GM23338 (cell line): ENCODE measurements around the gene CNGB1. TPM values are rescaled to one million over a fixed set of nuclear protein-coding genes. Genes with fewer than 3 reads are reported as not detected.

ENCODE experiments used
- NANOG ChIP-seq: IDR thresholded peaks from 2 replicates; pipeline ENCODE4 v1.6.1; 2016; ENCODE audit warnings: antibody characterized with exemption, borderline replicate concordance
- POLR2AphosphoS5 ChIP-seq: IDR thresholded peaks from 2 replicates; pipeline ENCODE4 v1.6.1; 2016; ENCODE audit warnings: antibody characterized with exemption, low read depth
- STAT1 ChIP-seq: IDR thresholded peaks from one replicate; pipeline ENCODE4 v1.6.1; 2016; ENCODE audit warnings: antibody characterized with exemption; ENCODE audit not compliant: unreplicated experiment
- ZNF114 ChIP-seq: fragments of 250-450 bp; sonication (Bioruptor Pico); IDR thresholded peaks from 2 replicates; pipeline ENCODE4 v1.5.0; 2020; ENCODE audit warnings: mild to moderate bottlenecking, moderate library complexity
- ZNF462 ChIP-seq: fragments of 250-450 bp; sonication (Bioruptor Pico); IDR thresholded peaks from 2 replicates; pipeline ENCODE4 v1.5.0; 2020; ENCODE audit warnings: mild to moderate bottlenecking, moderate library complexity
- polyA plus RNA-seq: library from polyadenylated mRNA; unstranded; fragments of >200 nt; fragmentation: Nextera tagmentation; extraction: Ambion mirVana; gene quantifications from 2 replicates; pipeline ENCODE4 v1.2.1, GENCODE V29; 2016
- total RNA-seq: library from RNA; depleted of rRNA; stranded (reverse); fragments of >200 nt; shearing (Covaris generic); gene quantifications from 2 replicates; pipeline ENCODE4 v1.2.3, GENCODE V29; 2014; rRNA removed
- TF ChIP-seq, protein P1 (sequence below): IDR thresholded peaks from 2 replicates; pipeline ENCODE4 v1.6.1; 2016; ENCODE audit warnings: antibody characterized with exemption

The CNGB1 gene
- total and polyA plus RNA-seq, 2 experiments from 2014 or later = not detected

DNA sequence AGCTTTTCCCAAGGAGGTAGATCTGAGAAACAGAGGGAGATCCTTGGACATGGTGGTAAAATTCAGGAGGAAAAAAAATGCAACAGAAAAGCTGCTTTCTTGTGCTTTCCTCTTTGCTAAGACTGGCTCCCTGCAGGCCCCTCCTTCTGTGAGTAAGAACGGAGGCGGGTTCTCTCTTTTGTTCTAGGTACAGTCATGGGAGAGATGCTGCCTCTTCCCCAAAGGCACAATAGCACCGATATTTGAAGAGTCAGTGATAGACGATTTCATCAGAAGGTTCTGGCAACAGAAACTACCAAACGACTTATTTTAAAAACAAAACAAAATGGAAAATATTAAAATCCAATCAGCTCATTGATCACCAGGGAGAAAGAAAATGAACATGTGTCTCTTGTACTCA is 136.0 kb downstream of the CNGB1 start (continued):
- TF ChIP-seq ZNF462 (no peak), NANOG (no peak), POLR2AphosphoS5 (no peak), ZNF114 (CRISPR knock-in tag) (no peak), STAT1 (no peak)
- TF ChIP-seq, protein P1, sequence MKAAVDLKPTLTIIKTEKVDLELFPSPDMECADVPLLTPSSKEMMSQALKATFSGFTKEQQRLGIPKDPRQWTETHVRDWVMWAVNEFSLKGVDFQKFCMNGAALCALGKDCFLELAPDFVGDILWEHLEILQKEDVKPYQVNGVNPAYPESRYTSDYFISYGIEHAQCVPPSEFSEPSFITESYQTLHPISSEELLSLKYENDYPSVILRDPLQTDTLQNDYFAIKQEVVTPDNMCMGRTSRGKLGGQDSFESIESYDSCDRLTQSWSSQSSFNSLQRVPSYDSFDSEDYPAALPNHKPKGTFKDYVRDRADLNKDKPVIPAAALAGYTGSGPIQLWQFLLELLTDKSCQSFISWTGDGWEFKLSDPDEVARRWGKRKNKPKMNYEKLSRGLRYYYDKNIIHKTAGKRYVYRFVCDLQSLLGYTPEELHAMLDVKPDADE = no peak

Other genes starting within 250 kb of the CNGB1 start
- gene KATNB1, start 235.4 kb downstream of the CNGB1 start, total RNA-seq = 65.9 and 68.6 TPM in 2 replicates
- gene KATNB1, start 235.4 kb downstream of the CNGB1 start, polyA plus RNA-seq = 28.3 and 31.4 TPM in 2 replicates
- gene KIFC3, start 168.6 kb downstream of the CNGB1 start, total RNA-seq = 11.5 and 12.5 TPM in 2 replicates
- 4.4 and 6.6 TPM in 2 replicates for gene KIFC3, start 168.6 kb downstream of the CNGB1 start, polyA plus RNA-seq
- gene ZNF319, start 29.5 kb upstream of the CNGB1 start, total RNA-seq = 4.3 and 10.0 TPM in 2 replicates
- gene ZNF319, start 29.5 kb upstream of the CNGB1 start, polyA plus RNA-seq = 1.4 and 1.7 TPM in 2 replicates
- gene USB1, start 30.3 kb upstream of the CNGB1 start, total RNA-seq = 102 and 118 TPM in 2 replicates
- gene USB1, start 30.3 kb upstream of the CNGB1 start, polyA plus RNA-seq = 67.1 and 79.6 TPM in 2 replicates
- 72.4 and 79.1 TPM in 2 replicates for gene MMP15, start 54.6 kb upstream of the CNGB1 start, total RNA-seq
- 10.9 and 11.5 TPM in 2 replicates for gene MMP15, start 54.6 kb upstream of the CNGB1 start, polyA plus RNA-seq
- gene CFAP20, start 158.3 kb upstream of the CNGB1 start, total RNA-seq = 81.7 and 82.7 TPM in 2 replicates
- gene CFAP20, start 158.3 kb upstream of the CNGB1 start, polyA plus RNA-seq = 55.9 and 61.1 TPM in 2 replicates
- gene CSNK2A2, start 227.0 kb upstream of the CNGB1 start, total RNA-seq = 102 and 112 TPM in 2 replicates
- gene CSNK2A2, start 227.0 kb upstream of the CNGB1 start, polyA plus RNA-seq = 40.5 and 44.7 TPM in 2 replicates